G401 (cell line): ENCODE data around the gene RIN1. TPM values are rescaled to one million over a fixed set of nuclear protein-coding genes. Genes with fewer than 3 reads are reported as not detected.
A peak's percentile ranks its signal among the peaks of the same experiment; 100 is the strongest.

Experiments used
- DNase-seq: peaks from one replicate; pipeline ENCODE4 v3.0.0-alpha.2; 2015; ENCODE audit warnings: low spot score
- in situ Hi-C: cut with HindIII; loops from 2 replicates; pipeline ENCODE4 v1.10.0; 2016; ENCODE audit warnings: low sequenced_read_pairs, mixed read lengths
- total RNA-seq: library from RNA; depleted of rRNA; stranded (reverse); fragments of >200 nt; shearing (Covaris generic); gene quantifications from 2 replicates; pipeline ENCODE4 v1.2.3, GENCODE V29; 2014; rRNA removed

The RIN1 gene
- total RNA-seq, 1 experiment from 2014 or later: 46.6 TPM

DNA sequence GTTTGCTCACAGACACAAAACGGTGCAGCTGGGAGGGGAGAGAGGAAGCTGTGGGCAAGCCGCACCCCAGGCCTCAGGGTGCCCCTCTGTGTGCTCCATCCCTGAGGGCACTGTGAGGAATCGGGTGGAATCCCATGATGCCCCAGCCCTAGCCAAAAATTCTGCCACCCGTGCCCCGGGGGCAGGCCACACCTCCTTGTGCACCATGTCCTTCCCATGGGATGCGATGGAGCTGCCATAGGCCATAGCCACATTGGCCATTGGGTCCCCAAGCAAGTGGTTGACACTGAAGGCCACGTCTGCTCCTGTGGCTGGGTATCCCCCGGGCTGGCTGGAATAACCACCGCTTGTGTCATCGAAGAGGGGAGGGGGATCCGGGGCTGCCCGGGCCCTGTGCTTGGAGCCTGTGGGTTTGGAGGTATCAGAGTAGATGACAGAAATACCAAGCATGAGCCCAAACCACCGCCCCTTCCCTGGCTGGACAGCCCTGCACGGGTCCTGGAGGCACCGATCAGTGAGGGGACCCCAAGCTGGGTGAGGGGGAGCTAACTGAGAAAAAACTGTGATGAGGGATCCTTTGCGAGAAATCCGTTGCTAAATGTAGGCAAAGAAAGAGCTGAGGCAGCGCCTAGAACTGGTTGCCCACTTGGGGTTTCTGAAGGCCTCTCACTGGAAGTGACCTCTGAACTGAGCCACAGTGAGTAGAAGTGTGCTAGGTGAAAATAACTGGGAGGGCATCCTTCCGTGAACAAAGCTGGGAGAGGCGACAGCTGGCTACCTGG lies 48.2 kb downstream of the RIN1 start:
- no peak for DNase-seq
- in situ Hi-C loops: no loop called here

GRCh38 chr11:66287211-66287888 lies 48.9 kb downstream of the RIN1 start:
- DNase-seq: no peak
- in situ Hi-C loops: no loop called here

- no peak for DNase-seq
- in situ Hi-C loops: no loop called here
Measured at GRCh38 chr11:66286699-66287098, 49.5 kb downstream of the RIN1 start.

- in situ Hi-C loops: no loop called here
- peak; percentile 72 for DNase-seq
Measured at GRCh38 chr11:66285250-66285947, 50.8 kb downstream of the RIN1 start.

- no peak for DNase-seq
Measured at GRCh38 chr11:66284526-66285078, 51.6 kb downstream of the RIN1 start.

DNA sequence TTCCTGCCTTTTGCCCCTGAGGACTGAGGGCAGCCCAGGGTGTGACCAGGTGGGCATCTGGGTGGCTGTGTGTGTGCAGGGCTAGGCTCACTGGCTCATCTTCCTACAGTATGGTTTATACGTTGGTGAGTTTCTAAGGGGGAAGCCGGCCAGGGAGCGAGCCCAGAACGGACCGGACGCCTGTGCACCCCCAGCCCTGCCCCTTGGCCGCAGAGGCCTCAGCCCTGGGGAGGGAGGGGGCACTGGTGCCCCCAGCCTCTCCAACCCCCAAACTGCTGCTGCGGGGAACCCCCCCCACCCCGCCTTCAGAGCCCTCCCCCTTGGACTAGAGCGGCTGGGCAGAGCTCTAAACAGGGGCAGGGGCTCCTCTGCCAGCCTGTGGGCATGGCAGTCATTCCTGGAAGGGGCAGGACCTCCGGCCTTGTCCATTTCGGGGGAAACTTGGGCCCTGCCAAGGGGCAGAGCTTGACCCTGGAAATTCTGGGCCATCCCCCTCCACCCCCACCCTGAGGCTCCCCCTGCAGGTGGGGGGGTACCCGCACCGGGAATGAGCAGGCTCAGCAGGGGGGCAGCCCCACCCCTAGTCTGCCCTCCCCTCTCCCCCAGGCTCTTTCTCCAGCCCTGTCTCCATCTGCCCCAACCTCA lies 52.7 kb downstream of the RIN1 start:
- no peak for DNase-seq
- in situ Hi-C loops: no loop called here

More at GRCh38 chr11:66284526-66285078, 51.6 kb downstream of the RIN1 start:
- in situ Hi-C loops: no loop called here

DNA sequence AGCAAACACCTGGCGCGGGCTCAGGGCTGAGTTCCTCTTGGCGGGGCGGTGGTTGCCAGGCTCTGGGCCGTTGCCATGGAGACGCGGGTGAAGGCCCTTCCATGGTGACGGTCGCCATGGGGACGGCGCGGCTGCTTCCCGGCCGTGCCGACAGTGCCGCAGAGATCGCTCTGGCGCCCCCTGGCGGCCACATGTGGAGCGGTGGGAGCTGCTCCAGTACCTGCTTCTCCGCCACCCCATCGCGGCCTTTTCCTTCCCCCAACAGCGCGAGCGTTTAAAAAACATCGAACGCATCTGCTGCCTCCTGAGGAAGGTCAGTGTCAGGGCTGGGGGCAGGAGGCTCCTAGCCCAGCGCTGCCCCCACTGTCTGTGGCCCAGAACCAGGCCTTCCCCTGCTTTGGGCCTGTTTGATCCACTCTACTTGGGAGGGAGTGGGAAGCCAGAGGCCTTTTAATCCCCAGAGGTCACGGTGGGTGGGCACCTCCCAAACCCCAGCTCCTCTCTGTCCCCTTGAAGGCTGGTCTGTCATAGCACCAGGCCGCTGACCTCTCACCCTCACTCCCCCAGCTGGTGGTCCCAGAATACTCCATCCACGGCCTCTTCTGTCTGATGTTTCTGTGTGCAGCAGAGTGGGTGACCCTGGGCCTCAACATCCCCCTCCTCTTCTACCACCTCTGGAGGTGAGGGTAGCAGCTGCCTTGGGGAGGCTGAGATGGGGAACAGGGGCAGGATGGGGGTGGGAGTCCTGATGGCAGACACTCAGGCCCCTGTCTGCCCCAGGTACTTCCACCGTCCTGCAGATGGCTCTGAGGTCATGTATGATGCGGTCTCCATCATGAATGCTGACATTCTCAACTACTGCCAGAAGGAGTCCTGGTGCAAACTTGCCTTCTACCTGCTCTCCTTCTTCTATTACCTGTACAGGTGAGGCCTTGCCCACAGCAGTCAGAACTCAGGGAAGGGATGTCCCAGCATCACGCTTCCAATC lies 53.5 kb downstream of the RIN1 start:
- in situ Hi-C loops: no loop called here
- peak; percentile 99 for DNase-seq

Other genes with a start within 250 kb of the RIN1 start
- 17.2 and 18.3 TPM in 2 replicates for gene KLC2, start 78.7 kb downstream of the RIN1 start, total RNA-seq
- 67.8 and 81.8 TPM in 2 replicates for gene RAB1B, start 67.8 kb downstream of the RIN1 start, total RNA-seq
- gene CNIH2, start 58.3 kb downstream of the RIN1 start, total RNA-seq: 4.4 and 12.4 TPM in 2 replicates
- gene YIF1A, start 47.3 kb downstream of the RIN1 start, total RNA-seq: 106 and 113 TPM in 2 replicates
- 2.8 TPM in 1 of 2 replicates, not detected in the other for gene TMEM151A, start 44.5 kb downstream of the RIN1 start, total RNA-seq
- gene CD248, start 19.4 kb downstream of the RIN1 start, total RNA-seq: 0.58 TPM in 1 of 2 replicates, not detected in the other
- gene BRMS1, start 8.7 kb upstream of the RIN1 start, total RNA-seq: 92.6 and 111 TPM in 2 replicates
- gene B4GAT1, start 11.2 kb upstream of the RIN1 start, total RNA-seq: 22.2 and 23.7 TPM in 2 replicates
- 1.9 and 3.0 TPM in 2 replicates for gene SLC29A2, start 35.3 kb upstream of the RIN1 start, total RNA-seq
- not detected in 2 replicates for gene NPAS4, start 84.6 kb upstream of the RIN1 start, total RNA-seq
- gene MRPL11, start 102.4 kb upstream of the RIN1 start, total RNA-seq: 129 and 148 TPM in 2 replicates
- gene PELI3, start 130.5 kb upstream of the RIN1 start, total RNA-seq: 10.2 and 13.7 TPM in 2 replicates
- 140 and 160 TPM in 2 replicates for gene DPP3, start 144.0 kb upstream of the RIN1 start, total RNA-seq
- gene BBS1, start 174.2 kb upstream of the RIN1 start, total RNA-seq: 42.5 and 55.8 TPM in 2 replicates
- gene ZDHHC24, start 209.6 kb upstream of the RIN1 start, total RNA-seq: 35.3 and 36.0 TPM in 2 replicates
- 32.1 and 42.0 TPM in 2 replicates for gene ACTN3, start 210.5 kb upstream of the RIN1 start, total RNA-seq
- gene CTSF, start 232.2 kb upstream of the RIN1 start, total RNA-seq: 518 and 594 TPM in 2 replicates